ENCODE data around the gene C1orf159. TPM values are rescaled to one million over a fixed set of nuclear protein-coding genes. Genes with fewer than 3 reads are reported as not detected.

Gene C1orf159
- total RNA-seq, 2 donors from 2014 or later: 18.9 to 36.0 TPM

DNA sequence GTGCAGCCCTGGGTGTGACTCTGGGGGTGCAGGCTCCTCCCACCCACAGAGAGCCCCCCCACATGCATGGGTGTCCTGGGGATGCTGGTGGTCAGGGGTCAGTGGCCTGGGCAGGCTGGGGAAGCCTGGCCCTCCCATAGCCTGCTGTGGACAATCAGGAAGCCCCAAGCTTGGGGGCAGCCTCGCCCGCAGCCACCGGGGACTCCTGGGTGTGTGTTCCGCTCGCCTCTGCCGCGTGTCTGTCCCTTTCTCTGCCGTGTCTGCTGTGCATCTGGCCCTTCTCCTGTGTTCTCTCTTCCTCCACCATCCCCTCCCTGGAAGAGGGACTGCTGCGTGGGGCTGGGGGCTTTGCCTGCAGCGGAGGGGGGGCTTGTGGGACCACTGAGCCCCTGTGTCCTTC lies 73.1 kb downstream of the C1orf159 start:
- Histone ChIP-seq H3K27me3 (no peaks in the 10 kb centered on the region), H3K4me3 (no peak overlapping the region), H3K9ac (ENCODE audit: low read depth in 2 of 2, low read length in 2 of 2) (no peak overlapping the region), H3K4me1 (peaks cover 9% of the 10 kb centered on the region), H3K27ac (no peak overlapping the region), H3K36me3 (no peaks in the 10 kb centered on the region), H3K9me3 (no peaks in the 10 kb centered on the region)
- TF ChIP-seq, protein P1, sequence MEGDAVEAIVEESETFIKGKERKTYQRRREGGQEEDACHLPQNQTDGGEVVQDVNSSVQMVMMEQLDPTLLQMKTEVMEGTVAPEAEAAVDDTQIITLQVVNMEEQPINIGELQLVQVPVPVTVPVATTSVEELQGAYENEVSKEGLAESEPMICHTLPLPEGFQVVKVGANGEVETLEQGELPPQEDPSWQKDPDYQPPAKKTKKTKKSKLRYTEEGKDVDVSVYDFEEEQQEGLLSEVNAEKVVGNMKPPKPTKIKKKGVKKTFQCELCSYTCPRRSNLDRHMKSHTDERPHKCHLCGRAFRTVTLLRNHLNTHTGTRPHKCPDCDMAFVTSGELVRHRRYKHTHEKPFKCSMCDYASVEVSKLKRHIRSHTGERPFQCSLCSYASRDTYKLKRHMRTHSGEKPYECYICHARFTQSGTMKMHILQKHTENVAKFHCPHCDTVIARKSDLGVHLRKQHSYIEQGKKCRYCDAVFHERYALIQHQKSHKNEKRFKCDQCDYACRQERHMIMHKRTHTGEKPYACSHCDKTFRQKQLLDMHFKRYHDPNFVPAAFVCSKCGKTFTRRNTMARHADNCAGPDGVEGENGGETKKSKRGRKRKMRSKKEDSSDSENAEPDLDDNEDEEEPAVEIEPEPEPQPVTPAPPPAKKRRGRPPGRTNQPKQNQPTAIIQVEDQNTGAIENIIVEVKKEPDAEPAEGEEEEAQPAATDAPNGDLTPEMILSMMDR (IDR thresholded peaks at IDR 0.05): no peak
- intact Hi-C loops (cut with DNase I): no loop called here
- no peak for DNase-seq

DNA sequence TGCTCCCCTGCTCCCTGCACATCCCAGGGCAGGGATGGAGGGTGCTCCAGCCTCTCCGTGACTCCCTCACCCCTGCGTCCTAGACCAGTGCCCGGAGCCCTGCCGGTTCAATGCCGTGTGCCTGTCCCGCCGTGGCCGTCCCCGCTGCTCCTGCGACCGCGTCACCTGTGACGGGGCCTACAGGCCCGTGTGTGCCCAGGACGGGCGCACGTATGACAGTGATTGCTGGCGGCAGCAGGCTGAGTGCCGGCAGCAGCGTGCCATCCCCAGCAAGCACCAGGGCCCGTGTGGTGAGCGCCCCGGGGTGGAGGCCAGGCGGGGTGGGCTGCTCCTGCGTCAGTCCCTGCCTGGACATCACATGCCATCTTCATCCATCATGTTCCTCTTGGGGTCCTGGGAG lies 74.0 kb downstream of the C1orf159 start:
- Histone ChIP-seq H3K9me3 (no peaks in the 10 kb centered on the region), H3K36me3 (no peaks in the 10 kb centered on the region), H3K9ac (ENCODE audit: low read depth in 2 of 2, low read length in 2 of 2) (no peak overlapping the region), H3K4me3 (no peak overlapping the region), H3K4me1 (peaks cover 9% of the 10 kb centered on the region), H3K27me3 (no peaks in the 10 kb centered on the region), H3K27ac (no peak overlapping the region)
- intact Hi-C loops (cut with DNase I): no loop called here
- DNase-seq: no peak
- TF ChIP-seq, protein P1 (IDR thresholded peaks at IDR 0.05): no peak

DNA sequence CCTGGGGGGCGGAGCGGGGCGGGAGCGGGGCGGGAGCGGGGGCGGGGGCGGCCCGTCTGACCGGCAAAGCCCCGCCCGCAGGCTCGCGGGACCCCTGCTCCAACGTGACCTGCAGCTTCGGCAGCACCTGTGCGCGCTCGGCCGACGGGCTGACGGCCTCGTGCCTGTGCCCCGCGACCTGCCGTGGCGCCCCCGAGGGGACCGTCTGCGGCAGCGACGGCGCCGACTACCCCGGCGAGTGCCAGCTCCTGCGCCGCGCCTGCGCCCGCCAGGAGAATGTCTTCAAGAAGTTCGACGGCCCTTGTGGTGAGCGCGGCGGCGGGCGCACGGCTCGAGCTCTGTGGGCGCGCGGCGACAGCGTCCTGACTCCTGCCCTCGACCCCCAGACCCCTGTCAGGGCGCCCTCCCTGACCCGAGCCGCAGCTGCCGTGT lies 74.8 kb downstream of the C1orf159 start:
- no peaks in the 10 kb centered on the region for H3K36me3 ChIP-seq

DNA sequence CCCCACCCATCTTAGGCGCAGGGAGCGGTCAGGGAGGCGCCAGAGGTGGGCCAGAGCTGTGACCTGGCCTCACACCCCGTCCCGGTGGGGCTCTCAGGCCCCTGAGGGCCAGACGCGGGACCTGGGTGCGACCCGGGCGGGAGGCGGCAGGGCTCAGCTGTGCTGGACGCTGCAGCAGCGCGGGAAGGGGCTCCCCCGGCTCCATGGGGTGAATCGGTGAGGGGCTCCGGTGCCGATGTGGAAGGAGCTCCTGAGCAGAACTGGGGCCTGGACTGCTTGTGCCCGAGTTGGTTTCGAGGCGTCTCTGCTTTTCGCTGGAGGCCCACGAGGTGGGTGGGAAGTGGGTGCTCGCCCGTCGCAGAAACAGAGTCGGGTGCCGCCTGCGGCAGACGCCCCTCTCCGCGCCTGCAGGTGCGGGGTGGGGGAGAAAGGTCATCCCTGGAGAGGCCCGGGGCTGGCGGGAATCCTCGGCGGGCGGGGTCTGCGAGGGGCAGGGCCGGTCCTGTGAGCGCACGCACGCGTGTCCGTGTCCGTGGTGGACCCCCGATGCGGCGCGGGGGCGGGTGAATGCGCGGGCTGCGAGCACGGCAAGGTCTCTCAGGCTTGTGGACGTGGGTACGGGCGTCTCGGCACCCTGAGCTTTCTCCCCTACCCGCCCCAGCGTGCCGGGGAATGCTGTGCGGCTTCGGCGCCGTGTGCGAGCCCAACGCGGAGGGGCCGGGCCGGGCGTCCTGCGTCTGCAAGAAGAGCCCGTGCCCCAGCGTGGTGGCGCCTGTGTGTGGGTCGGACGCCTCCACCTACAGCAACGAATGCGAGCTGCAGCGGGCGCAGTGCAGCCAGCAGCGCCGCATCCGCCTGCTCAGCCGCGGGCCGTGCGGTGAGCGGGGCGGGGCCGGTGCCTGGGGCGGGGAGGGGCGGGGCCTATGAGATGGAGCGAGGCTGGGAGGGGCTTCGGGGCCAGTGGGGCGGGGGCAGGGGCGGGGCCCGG lies 75.6 kb downstream of the C1orf159 start:
- no peaks in the 10 kb centered on the region for H3K9me3 ChIP-seq
- DNase-seq: peak; percentile 82
- TF ChIP-seq, protein P1 (IDR thresholded peaks at IDR 0.05): no peak
- peak overlapping the region; percentile 40 for H3K4me3 ChIP-seq
- no peaks in the 10 kb centered on the region for H3K27me3 ChIP-seq
- H3K27ac ChIP-seq: no peak overlapping the region
- peaks cover 9% of the 10 kb centered on the region for H3K4me1 ChIP-seq
- no peaks in the 10 kb centered on the region for H3K36me3 ChIP-seq
- H3K9ac ChIP-seq (ENCODE audit: low read depth in 2 of 2, low read length in 2 of 2): peak overlapping the region in 1 of 2 donors; percentile 43
- intact Hi-C loops (cut with DNase I): no loop called here

More for the DNA sequence above, 74.8 kb downstream of the C1orf159 start:
- no peak for DNase-seq
- Histone ChIP-seq H3K9ac (ENCODE audit: low read depth in 2 of 2, low read length in 2 of 2) (no peak overlapping the region), H3K27ac (no peak overlapping the region), H3K4me3 (no peak overlapping the region), H3K9me3 (no peaks in the 10 kb centered on the region), H3K27me3 (no peaks in the 10 kb centered on the region), H3K4me1 (peaks cover 9% of the 10 kb centered on the region)
- TF ChIP-seq, protein P1 (IDR thresholded peaks at IDR 0.05): no peak
- intact Hi-C loops (cut with DNase I): no loop called here

DNA sequence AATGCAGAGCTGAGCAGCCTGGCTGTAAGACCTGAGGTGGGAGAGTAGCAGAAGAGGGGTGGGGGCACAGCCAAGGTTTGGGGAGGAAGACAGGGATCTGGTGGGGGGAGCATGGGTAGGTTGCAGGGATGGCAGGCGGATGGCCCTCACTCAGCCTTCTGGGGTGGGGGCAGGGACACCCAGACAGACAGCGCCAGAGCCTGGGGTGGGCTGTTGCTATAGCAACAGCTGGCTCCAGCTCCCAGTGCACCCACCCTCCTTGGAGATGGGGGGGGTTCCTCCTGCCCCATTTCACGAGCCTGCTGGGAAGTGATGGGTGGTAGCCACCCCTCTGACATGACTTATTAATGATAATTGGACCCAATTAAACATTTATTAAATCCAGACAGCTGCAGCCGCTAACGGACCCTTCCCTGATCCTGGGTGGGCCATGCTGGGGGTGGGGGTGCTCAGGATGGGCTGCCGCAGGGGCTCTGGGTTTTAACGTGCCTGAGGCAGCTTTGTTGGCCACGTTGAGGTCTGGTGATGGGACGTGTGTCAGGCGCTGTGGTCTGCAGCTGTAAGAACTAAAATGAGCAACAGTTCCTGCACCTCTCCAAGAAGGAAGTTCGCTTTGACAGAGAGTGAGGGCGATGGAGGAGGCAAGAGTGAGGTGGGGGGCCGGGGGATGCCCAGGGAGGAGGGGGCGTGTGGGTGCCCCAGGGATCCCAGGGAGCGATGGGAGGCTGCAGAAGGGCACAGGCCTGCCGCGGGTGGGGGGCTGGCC lies 76.6 kb downstream of the C1orf159 start:
- Histone ChIP-seq H3K27me3 (peaks cover 4% of the 10 kb centered on the region), H3K9ac (ENCODE audit: low read depth in 2 of 2, low read length in 2 of 2) (peak overlapping the region in 1 of 2 donors; percentile 43), H3K27ac (no peak overlapping the region), H3K9me3 (no peaks in the 10 kb centered on the region), H3K4me3 (no peak overlapping the region), H3K4me1 (peaks cover 9% of the 10 kb centered on the region), H3K36me3 (no peaks in the 10 kb centered on the region)
- intact Hi-C loops (cut with DNase I): no loop called here
- DNase-seq: no peak
- TF ChIP-seq, protein P1 (IDR thresholded peaks at IDR 0.05): no peak

All from colonic mucosa (tissue), 4 donors.